Measurements from ENCODE around the gene SLX4IP. TPM values are rescaled to one million over a fixed set of nuclear protein-coding genes. Genes with fewer than 3 reads are reported as not detected.
A peak's percentile ranks its signal among the peaks of the same experiment; 100 is the strongest.
"Not testable (repeated sequence)": the region's sequence is repeated elsewhere in the genome, so short reads cannot be mapped to it uniquely, and the experiment has no call there.

The SLX4IP gene
- 1.7 and 2.6 TPM in 2 replicates for total RNA-seq

GRCh38 chr20:10434832-10435812, at the start of gene SLX4IP:
SLX4IP (plus strand) TSS chr20:10435305; CDS start chr20:10458205, 22,900 bp downstream.
- DNase-seq (ENCODE audit: low read depth in 2 of 2) = peak; percentile 97

GRCh38 chr20:10385850-10386544, 49.1 kb upstream of the SLX4IP start:
- no peak for DNase-seq (ENCODE audit: low read depth in 2 of 2)

GRCh38 chr20:10387686-10388085, 47.4 kb upstream of the SLX4IP start:
- DNase-seq (ENCODE audit: low read depth in 2 of 2) = no peak

- no peak for DNase-seq (ENCODE audit: low read depth in 2 of 2)
These were observed 46.5 kb upstream of the SLX4IP start for GRCh38 chr20:10388597-10388996.

GRCh38 chr20:10390709-10391108, 44.4 kb upstream of the SLX4IP start:
- DNase-seq (ENCODE audit: low read depth in 2 of 2) = no peak

GRCh38 chr20:10394752-10395151, 40.4 kb upstream of the SLX4IP start:
- DNase-seq (ENCODE audit: low read depth in 2 of 2) = not testable (repeated sequence)

GRCh38 chr20:10398834-10399369, 36.2 kb upstream of the SLX4IP start:
- DNase-seq (ENCODE audit: low read depth in 2 of 2) = no peak

- no peak for DNase-seq (ENCODE audit: low read depth in 2 of 2)
These were observed 32.0 kb upstream of the SLX4IP start for GRCh38 chr20:10402938-10403608.

- DNase-seq (ENCODE audit: low read depth in 2 of 2) = no peak
These were observed 31.0 kb upstream of the SLX4IP start for GRCh38 chr20:10404023-10404628.

GRCh38 chr20:10404959-10405530, 30.1 kb upstream of the SLX4IP start:
- DNase-seq (ENCODE audit: low read depth in 2 of 2) = no peak

- DNase-seq (ENCODE audit: low read depth in 2 of 2) = no peak
These were observed 26.8 kb upstream of the SLX4IP start for GRCh38 chr20:10408108-10408813.

GRCh38 chr20:10411673-10412072, 23.4 kb upstream of the SLX4IP start:
- DNase-seq (ENCODE audit: low read depth in 2 of 2) = no peak

- peak in 1 of 2 donors; percentile 29 for DNase-seq (ENCODE audit: low read depth in 2 of 2)
These were observed 22.3 kb upstream of the SLX4IP start for GRCh38 chr20:10412591-10413408.

- DNase-seq (ENCODE audit: low read depth in 2 of 2) = peak; percentile 54 to 88
These were observed 20.0 kb upstream of the SLX4IP start for GRCh38 chr20:10415013-10415650.

- not testable (repeated sequence) for DNase-seq (ENCODE audit: low read depth in 2 of 2)
These were observed 17.9 kb upstream of the SLX4IP start for GRCh38 chr20:10417218-10417617.

- DNase-seq (ENCODE audit: low read depth in 2 of 2) = peak; percentile 37 to 42
These were observed 15.5 kb upstream of the SLX4IP start for GRCh38 chr20:10419550-10420133.

- DNase-seq (ENCODE audit: low read depth in 2 of 2) = no peak
These were observed 11.4 kb upstream of the SLX4IP start for GRCh38 chr20:10423735-10424134.

GRCh38 chr20:10427060-10427692, 7.9 kb upstream of the SLX4IP start:
- DNase-seq (ENCODE audit: low read depth in 2 of 2) = peak; percentile 79 to 86
